GM21825 (cell line): ENCODE results near the gene TAGLN2.

ENCODE experiments used
- ATAC-seq: cut with Tn5 transposase; IDR thresholded peaks from one replicate; pipeline ENCODE4 v1.9.1; 2021; ENCODE audit warnings: mild to moderate bottlenecking, moderate library complexity; ENCODE audit not compliant: unreplicated experiment

TAGLN2 gene

DNA sequence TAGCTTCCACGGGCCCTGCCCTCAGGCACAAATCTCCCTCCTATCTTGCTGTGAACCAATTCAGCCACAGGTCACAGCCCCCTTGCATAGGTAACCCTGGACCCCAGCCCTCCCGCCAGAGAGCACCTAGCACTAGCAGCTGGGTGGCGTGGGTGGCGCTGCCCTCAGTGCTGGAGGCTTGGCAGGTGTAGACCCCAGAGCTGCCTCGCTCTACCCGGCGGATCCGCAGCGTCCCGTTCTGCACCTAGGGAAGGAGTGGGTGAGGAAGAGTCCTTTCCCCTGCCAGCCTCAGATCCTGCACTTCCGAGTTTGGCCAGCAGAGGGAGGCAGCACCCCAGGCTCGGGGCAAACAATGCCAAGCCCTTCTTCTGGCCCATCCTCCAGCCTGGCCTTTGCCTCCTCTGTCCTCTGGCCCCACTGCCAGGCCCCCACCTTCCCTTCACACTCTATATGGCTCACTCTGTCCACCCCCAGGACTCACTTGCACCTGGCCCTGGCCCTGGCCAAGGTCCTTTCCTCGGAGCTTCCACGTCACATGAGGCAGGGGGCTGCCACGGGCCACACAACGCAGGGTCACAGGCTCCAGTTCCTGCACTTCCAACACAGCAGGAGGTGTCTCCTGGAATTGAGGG, 11.1 kb upstream of the TAGLN2 start:
- ATAC-seq, result no peak

DNA sequence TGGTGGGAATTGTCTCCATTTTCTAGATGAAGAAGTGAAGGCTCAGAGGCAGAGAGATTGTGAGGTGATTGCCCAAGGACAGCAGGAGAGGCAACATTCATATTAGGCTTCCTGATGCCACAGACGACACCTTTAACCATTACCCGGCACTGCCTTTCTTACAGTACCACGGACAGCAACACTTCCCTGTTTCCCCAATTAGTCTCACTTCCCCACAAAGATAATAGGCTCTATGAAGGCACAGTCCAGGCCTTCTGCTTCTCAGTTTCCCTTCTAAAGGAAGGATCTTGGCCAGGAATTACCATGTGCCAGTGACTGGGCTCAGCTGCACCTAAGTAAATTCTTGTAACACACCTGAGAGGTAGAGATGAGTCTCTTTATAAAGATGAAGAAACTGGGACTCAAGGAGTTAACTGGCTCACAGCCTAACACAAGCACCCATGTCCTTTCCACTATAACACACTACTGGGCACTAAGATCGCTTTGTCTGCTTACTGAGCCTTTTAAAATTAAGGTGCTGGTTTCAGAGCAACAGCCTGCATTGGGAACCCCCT, 10.5 kb upstream of the TAGLN2 start:
- no peak for ATAC-seq

DNA sequence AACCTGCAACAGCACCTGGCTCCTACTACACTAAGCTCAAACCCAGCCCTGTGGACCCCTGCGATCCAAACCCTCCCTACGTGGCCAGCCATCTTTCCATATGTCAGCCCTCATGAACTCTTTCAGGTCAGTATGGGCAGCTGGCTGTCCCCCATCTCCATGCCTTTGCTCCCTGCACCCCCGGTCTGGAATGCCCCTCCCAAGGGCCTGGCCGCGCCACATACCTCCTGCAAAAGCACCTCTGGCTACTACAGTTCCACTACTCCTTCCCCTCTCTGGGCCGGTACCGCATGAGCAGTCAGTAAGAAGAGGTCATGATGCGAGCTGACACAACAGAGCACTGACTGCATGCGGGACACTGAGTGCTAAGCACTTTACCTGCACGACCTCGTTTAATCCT, 10.0 kb upstream of the TAGLN2 start:
- no peak for ATAC-seq

DNA sequence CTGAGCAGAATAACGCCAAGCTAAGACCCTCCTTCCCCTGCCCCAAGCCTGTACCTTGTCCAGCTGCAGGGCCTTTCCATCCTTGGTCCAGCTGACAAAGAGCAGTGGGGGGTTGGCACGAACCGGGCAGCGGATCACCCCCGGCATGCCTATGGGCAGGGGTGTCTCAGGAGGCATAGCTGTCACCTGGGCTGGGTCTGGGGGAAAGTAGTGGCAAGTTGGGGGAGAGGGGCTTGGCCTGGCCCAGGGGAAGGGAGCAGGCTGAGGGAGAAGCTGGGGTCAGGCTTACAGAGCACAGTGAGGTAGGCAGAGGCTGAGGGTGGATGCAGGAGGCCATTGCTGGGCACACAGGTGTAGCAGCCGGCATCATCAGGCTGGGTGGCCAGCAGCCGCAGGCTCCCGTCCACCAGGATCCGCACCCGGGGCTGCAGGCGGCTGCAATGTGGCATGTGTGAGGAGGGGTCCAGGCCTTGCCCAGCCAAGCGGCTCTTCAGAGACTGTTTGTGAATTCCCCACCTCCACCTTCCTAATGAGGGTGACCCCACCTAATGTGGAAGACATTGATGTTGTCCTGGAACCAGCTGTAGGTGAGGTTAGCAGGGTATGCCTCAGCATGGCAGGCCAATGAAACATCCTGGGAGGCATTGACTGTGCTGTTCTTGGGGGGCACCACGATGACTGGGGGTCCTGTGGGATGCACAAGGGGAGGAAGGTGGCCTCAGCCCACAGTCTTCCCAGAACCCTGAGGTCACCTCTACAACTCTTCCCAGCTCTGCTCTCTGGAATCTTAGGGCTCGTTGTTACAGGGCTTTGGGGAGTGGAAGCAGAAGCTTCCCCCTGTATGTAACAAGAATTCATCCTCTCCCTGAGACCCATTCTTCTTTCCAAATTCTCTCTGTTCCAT, 9.1 kb upstream of the TAGLN2 start:
- no peak for ATAC-seq

DNA sequence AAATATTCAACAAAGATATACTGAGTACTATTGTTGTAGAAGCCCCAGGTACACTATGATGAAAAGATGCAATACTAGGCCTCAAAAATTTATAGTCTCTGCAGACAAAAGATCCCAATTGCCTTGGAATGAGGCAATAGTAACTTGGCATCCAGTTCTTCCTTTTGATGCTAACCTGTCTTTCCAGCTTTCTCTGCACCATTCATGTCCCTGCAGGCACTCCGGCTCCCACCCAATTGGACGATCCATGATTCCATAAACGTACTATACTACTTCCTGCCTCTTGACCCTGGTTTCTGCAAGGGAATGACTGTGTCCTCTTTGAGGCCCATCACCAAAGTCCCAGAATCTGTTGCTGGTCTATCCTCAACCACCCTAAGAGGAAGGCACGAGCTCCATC, 8.0 kb upstream of the TAGLN2 start:
- no peak for ATAC-seq

DNA sequence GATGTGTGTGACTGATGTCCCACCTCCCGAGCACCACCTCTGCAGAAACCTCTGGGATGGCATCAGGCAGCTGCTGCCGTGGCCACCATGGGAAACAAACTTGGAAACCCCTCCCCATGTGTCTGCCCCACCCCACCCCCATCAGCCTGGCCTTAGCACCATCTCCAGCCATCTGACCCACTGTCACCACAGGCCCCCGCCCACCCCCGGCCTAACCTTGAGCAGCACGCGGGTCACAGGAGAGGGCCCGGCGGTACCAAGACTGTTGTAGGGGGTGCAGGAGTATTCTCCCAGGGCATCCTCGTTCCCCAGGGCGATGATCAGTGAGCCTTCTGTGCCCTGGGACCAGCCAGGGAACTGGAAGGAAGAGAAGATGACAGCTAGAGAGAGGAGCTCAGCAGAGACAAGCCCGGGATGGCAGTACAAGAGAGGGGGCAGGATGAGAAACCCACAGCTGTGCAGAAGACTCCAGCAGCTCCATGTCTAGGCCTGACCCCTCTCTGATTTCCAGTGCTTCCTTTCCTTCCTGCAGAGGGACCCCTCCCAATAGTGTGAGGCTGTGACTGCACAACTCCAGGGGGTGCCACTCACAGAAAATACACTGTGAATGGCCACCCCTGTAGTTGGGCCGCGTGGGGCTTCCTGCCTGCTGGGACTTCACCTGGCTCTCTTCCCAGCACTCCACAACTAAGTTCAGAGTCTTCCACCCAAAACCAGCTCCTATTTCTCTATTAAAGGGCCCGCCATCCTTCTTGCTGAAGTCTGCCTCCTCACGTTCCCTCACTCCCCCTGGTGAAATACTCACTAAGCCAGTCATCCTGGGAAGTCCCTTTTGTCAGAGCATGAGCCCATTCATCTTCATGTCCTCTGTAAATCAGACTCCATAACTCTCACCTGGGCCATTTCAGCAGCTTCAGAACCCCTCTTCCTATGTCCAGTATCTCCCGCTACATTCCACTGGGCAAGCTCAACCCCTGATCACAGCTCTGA, 7.3 kb upstream of the TAGLN2 start:
- no peak for ATAC-seq

DNA sequence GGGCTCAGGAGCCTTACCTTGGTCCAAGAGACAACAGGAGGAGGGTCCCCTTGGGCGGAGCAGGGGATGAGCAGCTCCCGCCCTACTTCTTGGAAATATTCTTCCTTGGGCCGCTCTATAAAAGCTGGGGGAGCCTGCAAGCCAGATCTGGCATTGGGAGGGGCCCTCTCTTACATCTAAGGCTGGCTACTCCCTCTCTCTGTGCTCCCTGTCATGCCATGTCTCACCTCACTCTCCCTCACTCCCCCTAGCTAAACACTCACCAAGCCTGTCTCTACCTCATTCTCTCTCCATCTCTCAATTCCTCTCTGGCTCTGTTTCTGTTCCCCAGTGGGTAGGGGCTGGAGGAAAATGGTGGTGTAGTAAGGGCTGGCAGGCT, 6.5 kb upstream of the TAGLN2 start:
- ATAC-seq, result no peak

DNA sequence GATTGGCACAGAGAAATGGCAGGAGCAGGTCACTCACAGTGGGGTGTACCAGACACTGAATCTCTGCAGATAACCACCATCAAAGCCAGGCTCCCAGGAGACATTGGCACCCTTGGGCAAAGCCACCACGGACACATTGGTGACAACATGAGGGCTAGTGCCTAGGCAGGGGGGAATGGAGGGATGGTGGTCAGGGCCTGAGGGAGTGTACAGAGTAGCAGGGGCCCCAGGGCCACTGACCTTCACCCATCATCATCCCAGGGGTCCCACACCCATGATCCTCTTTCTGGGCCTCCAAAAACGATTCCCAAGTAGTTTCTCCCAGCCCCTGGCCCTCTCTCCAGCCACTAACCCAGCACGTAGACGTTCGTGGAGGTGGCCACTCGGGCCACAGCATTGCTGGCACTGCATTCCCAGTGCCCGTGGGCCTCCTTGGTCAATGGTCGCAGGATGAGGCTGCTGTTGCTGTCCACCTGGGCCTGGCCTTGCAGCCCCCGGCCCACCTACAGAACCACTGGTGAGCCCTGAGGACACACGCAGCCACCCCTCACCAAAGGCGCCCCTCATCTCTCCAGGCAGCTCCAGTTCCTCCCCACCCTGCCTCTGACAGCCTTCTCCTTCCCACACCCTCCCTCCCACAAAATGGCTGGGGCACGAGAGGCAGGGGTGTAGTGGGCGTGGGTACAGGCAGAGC, 5.9 kb upstream of the TAGLN2 start:
- ATAC-seq, result no peak

DNA sequence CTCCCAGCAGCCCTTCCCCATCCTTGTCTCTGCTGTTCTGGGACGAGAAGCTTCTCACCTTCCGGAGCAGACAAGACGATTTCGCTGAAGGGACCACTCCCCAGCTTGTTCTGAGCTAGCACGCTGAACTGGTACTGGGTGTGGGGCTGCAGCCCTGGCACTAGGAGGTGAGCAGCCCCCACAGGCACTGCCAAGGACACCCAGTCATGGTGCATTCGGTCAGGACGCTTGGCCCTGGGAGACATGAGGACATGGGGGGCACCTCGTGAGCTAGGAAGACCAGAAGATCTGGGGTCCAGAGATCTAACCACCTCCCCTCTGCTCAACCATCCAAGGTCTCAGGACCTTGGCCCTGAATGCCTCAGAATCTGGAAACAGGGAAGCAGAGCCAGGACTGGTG, 5.3 kb upstream of the TAGLN2 start:
- ATAC-seq, result no peak

DNA sequence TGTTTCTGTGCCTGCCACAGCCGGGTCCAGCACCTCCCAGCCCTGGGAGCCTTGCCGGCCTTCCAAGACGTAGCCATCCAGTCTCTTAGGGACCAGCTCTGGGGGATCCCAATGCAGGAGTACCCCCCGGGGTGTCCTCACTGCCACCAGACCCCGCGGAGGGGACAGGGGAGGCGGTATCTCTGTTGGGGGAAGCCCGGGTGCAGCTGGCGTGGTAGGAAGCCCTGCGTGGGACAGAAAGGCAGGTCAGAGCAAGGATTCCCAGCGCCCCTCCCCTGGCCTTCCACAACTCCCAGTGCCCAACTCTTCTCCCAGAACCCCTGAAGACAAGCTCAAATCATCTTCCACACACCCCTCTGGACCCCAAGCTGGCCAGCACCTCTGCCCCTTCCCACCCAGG, 4.9 kb upstream of the TAGLN2 start:
- no peak for ATAC-seq

DNA sequence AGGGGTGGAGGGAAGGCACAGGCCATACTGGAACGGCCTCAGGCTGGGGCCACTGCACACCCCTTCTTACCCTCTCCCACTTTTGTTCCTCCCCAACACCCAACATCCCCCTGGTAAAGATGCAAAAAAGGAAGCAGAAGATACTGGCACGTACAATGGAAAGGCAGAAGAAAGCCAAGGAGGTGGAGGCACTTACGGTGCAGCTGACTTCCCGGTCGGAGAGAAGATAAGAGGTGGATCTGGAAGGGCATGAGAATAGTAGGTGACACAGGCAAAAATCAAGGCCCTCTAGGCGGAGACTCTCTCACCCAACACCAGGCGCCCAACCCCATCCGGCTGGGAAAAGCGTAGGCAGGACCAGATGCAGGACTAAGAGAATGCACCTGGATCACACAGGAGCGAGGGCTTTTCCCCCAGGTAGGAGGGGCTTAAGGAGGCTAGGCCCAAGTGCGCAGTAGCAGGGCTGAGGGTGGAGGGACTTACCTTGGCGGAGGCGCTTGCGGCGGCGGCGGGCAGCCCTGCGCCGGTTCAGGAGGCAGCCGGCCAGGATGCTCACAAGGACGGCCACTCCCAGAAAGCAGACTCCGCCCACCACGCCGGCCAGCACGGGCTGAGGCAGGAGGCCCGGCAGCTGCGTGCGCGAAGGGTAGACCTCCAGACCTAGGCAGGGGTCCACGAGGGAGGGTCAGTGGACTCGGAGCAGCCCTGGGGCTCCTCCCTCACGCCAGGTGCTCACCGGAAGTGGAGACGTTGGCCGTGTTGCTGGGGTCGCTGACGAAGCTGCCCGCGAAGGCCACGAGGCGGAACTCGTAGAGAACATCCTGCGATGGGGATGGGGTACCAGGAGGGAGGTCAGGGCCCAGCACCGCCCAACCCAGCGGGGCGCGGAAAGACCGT, 4.1 kb upstream of the TAGLN2 start:
- ATAC-seq, result no peak

DNA sequence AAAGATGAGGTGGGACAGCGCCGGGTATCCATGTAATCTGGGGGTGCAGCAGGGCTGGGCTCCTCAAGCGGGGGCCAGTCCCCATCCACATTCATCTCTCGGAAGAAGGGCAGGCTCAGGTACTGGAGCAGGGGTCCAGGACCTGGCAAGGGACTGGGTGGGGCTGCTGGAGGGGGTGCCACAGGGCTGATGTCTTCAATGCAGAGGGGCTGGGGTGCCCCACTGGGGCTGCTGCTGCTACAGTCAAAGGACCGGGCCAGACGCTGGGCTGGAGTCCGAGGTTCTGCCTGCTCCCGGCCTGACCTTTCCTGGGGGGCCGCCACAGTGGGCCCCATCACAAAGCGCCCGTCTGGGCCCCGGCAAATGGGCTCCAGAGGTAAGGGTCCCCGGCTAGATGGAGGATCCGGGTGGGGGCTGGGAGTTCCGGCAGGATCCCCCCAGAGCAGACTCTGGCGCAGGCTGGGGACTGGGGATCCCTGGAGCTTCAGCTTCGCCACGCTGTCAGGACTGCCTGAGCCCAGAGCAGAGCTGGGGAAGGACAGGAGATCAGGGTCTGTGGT, 3.3 kb upstream of the TAGLN2 start:
- no peak for ATAC-seq

DNA sequence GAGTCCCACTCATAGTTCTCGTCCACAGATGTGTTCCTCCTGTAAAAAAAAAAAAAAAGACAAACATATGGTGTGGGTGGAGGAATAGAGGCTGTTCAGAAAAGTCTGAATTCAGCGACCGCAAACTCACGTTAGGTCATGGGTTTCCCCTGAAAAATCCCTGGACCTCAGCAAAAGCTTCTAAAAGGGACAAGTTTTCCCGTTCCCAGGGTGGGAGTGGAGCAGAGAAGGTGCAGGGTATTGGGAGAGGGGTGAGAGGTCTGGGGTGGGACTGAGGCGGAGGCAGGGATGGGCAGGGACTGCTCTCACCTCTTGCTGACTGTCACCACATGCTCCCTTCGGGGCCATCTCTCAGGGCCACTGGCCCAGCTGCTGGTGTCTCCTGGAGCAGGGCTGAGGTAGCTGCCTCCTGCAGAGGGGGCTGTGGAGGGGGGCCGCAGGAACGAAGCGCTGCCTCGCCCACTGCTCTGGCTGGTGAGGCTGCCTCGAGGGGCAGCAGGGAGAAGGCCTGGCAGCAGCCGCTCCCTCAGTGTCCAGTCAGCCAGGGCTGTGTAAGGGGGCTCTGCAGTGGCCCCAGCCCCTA, 2.6 kb upstream of the TAGLN2 start:
- no peak for ATAC-seq

DNA sequence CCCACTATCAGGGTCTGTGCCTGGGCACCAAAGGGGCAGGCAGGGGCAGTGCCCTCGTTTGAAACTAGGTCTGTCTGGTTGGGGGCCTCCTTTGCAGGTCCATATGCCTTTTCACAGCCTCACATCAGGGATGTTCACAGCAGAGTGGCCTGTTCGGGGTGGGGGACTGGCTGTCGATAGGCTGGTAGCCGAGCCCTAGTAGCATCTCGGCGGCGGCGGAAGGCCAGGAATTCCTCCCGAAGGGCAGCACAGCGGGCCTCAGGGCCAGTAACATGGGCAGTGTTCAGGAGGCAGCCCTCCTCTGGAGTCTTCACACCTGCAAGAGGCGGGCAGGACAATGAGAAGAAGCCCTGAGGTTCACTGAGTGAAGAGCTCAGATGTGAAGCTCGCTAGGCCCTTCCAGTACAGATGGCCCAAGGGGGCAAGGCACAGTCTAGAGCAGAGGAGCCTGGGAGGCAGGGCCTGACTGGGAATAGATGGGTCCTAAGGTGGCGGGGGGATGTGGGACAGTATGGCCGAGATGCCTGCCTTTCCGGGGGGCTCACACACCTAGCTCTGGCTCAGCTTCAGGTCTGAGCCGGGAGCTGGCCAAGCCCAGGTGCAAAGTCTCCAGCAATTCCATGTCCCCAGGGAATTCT, 2.0 kb upstream of the TAGLN2 start:
- ATAC-seq, result no peak

DNA sequence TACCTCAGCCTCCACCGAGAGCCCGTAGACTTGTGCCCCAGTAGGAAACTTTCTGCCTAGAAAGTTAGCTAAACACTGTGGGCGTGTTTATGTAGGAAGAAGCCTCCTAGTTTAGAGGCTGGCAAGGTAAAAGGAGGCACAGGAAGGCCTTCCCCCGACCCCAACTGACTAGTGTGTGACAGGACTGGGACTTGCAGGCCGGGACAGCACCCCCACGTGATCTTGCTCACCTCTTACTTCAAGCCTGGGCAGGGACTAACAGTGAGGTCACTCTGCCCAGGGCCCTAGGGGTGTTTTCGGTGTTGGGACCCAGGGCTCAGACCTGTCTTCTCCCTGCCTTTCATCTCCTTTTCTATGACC, 392 bp upstream of the TAGLN2 start:
- peak; percentile 2 for ATAC-seq

DNA sequence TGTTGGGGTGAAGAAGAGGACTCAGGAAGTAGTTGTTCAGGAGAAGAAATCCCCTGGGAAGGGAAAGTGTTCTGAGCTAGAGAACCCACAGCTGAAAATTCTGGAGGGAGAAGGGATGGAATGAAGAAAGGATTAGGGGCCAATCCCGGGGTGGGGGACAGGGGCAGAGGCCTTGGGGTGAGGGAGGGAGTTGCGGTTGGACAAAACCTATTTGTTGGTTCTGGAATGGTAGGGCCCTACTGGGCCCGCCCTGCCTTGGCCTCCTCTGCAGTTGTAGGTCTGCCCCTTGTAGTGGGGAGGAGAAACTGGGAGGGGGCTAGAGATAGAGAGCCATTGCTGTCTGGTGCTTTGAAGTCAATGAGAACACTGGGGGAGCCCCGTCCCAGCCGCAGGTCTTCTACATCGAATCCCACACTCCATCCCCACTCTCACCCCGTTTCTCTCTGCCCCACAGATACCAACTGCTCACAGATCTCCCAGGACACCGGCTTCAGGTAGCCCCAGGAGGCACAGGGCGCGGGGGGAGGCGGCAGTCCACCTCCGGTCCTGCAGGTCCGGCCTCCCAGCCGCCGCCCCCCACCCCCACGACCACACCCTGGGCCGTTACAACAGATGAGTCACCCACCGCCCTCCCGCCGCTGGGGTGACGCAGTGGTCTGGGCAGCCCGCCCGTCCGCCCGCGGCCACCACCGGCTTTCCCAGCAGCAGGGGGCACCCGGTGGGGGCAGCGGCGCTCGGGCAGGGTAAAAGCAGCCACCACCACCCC, 1.1 kb downstream of the TAGLN2 start:
- no peak for ATAC-seq

DNA sequence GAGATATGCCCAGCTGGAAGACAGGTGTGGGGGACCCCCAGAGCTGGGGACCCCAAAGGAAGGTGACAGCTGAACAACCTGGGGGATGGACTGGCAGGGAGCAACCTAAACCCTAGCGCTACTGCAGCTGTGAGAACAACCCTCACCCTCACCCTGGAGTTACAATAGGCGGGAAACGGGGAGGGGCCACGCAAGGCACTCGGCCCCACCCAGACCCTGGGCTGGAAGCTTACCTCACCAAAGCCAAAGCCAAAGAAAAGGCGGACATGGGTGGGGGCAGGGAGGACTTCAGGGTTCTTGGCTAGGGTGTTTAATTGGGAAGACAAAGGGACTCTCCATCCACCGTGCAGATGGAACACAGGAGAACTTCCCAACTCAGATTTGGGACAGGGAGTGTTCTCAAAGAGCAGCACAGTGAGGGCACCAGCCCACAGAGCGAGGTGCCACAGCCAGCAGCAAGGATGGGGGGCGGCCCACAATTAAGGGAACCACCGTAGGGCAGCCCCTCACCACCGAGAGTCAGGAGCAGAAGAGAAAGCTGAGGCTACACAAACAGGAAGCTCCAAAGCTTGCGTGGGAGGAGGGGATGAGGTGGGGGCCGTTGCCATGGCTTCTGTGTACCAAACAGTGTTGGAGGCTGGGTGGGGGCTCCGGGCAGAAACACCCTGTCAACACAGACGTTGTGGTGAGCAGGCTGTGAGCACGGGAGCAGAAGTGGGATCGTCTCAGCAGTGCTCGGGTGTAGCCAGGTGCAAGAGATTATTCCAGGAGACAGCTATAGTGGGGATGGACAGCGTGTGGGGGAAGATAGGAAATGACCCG, 1.9 kb downstream of the TAGLN2 start:
- ATAC-seq, result peak; percentile 29
